ENCODE measurements around the gene FOXP1. TPM values are rescaled to one million over a fixed set of nuclear protein-coding genes. Genes with fewer than 3 reads are reported as not detected.

Gene FOXP1
- total and polyA plus RNA-seq, 2 donors from 2014 or later: 6.7 to 87.2 TPM

- Histone ChIP-seq H3K9ac (ENCODE audit: low read length in 3 of 3) (no peak overlapping the region), H3K4me1 (ENCODE audit: control insufficient read depth in 2 of 3, insufficient read depth in 2 of 3, low read depth in 1 of 3, low read length in 3 of 3) (no peaks in the 10 kb centered on the region), H3K9me3 (ENCODE audit: control insufficient read depth in 2 of 3, insufficient read depth in 1 of 3, low read length in 3 of 3) (no peaks in the 10 kb centered on the region), H3K27ac (ENCODE audit: low read depth in 2 of 2, low read length in 2 of 2) (no peak overlapping the region), H3K4me3 (ENCODE audit: low read length in 3 of 3) (no peak overlapping the region), H3K36me3 (ENCODE audit: control insufficient read depth in 2 of 3, insufficient read depth in 3 of 3, low read length in 3 of 3) (no peaks in the 10 kb centered on the region), H3K27me3 (ENCODE audit: control insufficient read depth, insufficient read depth, low read length) (no peaks in the 10 kb centered on the region)
- no peak for TF ChIP-seq CTCF (IDR thresholded peaks at IDR 0.05; ENCODE audit: borderline replicate concordance, extremely low read depth, insufficient read depth)
- DNase-seq (no peak), FAIRE-seq (no peak)
- intact Hi-C loops (cut with DNase I): no loop called here
Measured at GRCh38 chr3:71469138-71469435, 114.4 kb downstream of the FOXP1 start.

- Histone ChIP-seq H3K9me3 (ENCODE audit: control insufficient read depth in 2 of 3, insufficient read depth in 1 of 3, low read length in 3 of 3) (no peaks in the 10 kb centered on the region), H3K4me3 (ENCODE audit: low read length in 3 of 3) (no peak overlapping the region), H3K9ac (ENCODE audit: low read length in 3 of 3) (no peak overlapping the region), H3K4me1 (ENCODE audit: control insufficient read depth in 2 of 3, insufficient read depth in 2 of 3, low read depth in 1 of 3, low read length in 3 of 3) (no peaks in the 10 kb centered on the region), H3K27me3 (ENCODE audit: control insufficient read depth, insufficient read depth, low read length) (no peaks in the 10 kb centered on the region), H3K27ac (ENCODE audit: low read depth in 2 of 2, low read length in 2 of 2) (no peak overlapping the region), H3K36me3 (ENCODE audit: control insufficient read depth in 2 of 3, insufficient read depth in 3 of 3, low read length in 3 of 3) (no peaks in the 10 kb centered on the region)
- intact Hi-C loops (cut with DNase I): no loop called here
- FAIRE-seq: no peak
- no peak for TF ChIP-seq CTCF (IDR thresholded peaks at IDR 0.05; ENCODE audit: borderline replicate concordance, extremely low read depth, insufficient read depth)
- no peak for DNase-seq
Measured at GRCh38 chr3:71468311-71469137, 115.0 kb downstream of the FOXP1 start.

- no peak for DNase-seq
- Histone ChIP-seq H3K9ac (ENCODE audit: low read length in 3 of 3) (no peak overlapping the region), H3K27me3 (ENCODE audit: control insufficient read depth, insufficient read depth, low read length) (no peaks in the 10 kb centered on the region), H3K27ac (ENCODE audit: low read depth in 2 of 2, low read length in 2 of 2) (no peak overlapping the region), H3K9me3 (ENCODE audit: control insufficient read depth in 2 of 3, insufficient read depth in 1 of 3, low read length in 3 of 3) (no peaks in the 10 kb centered on the region), H3K36me3 (ENCODE audit: control insufficient read depth in 2 of 3, insufficient read depth in 3 of 3, low read length in 3 of 3) (no peaks in the 10 kb centered on the region), H3K4me1 (ENCODE audit: control insufficient read depth in 2 of 3, insufficient read depth in 2 of 3, low read depth in 1 of 3, low read length in 3 of 3) (no peaks in the 10 kb centered on the region), H3K4me3 (ENCODE audit: low read length in 3 of 3) (no peak overlapping the region)
- intact Hi-C loops (cut with DNase I): no loop called here
- FAIRE-seq: no peak
- TF ChIP-seq CTCF (IDR thresholded peaks at IDR 0.05; ENCODE audit: borderline replicate concordance, extremely low read depth, insufficient read depth): no peak
Measured at GRCh38 chr3:71466483-71466882, 117.0 kb downstream of the FOXP1 start.
